Thyroid gland (tissue), 4 donors: ENCODE data around the gene PC. TPM values are rescaled to one million over a fixed set of nuclear protein-coding genes. Genes with fewer than 3 reads are reported as not detected.

Source experiments
- DNase-seq, 2 donors: peaks; one replicate each; pipeline ENCODE4 v3.0.0-alpha.2; 2019
- H3K27ac ChIP-seq, 3 donors: fragments of 200-600 bp; sonication (generic); 1 replicate in 2 of 3; 2 replicates in 1 of 3; pipeline ENCODE4 v1.5.1; 2016 to 2019; ENCODE audit warnings: mild to moderate bottlenecking in 1 of 3, moderate library complexity in 1 of 3
- H3K27me3 ChIP-seq: fragments of 200-600 bp; sonication (generic); one replicate; pipeline ENCODE4 v1.5.1; 2019
- H3K36me3 ChIP-seq, 2 donors: fragments of 200-600 bp; sonication (generic); one replicate each; pipeline ENCODE4 v1.5.1; 2016 to 2019
- H3K4me1 ChIP-seq, 2 donors: fragments of 200-600 bp; sonication (generic); one replicate each; pipeline ENCODE4 v1.5.1; 2017 to 2019
- H3K4me3 ChIP-seq, 3 donors: fragments of 200-600 bp; sonication (generic); replicated peaks in 1 of 3; 1 replicate in 2 of 3; 2 replicates in 1 of 3; pipeline ENCODE4 v1.5.1; 2016; ENCODE audit warnings: mild to moderate bottlenecking in 1 of 3
- H3K9me3 ChIP-seq: fragments of 200-600 bp; sonication (generic); one replicate; pipeline ENCODE4 v1.5.1; 2017
- CTCF ChIP-seq, 6 experiments: fragments of 200-600 bp in 3 of 6; fragments of 450-650 bp in 3 of 6; sonication (generic) in 3 of 6; IDR thresholded peaks; one replicate each; pipeline ENCODE4 v1.5.1; 2016 to 2019; ENCODE audit warnings: antibody characterized with exemption in 6 of 6, mild to moderate bottlenecking in 2 of 6, inconsistent platforms in 1 of 6, moderate library complexity in 1 of 6
- POLR2A ChIP-seq, 2 donors: fragments of 450-650 bp; IDR thresholded peaks; one replicate each; pipeline ENCODE4 v1.6.1; 2017; ENCODE audit warnings: antibody characterized with exemption in 2 of 2, mild to moderate bottlenecking in 2 of 2, moderate library complexity in 1 of 2
- WGBS, 2 donors: methylation state at CpG; one replicate each; pipeline ENCODE4 v1.1.5; 2017; 5-methylcytosine and 5-hydroxymethylcytosine counted together
- intact Hi-C: fragments of 100-400 bp; cut with DNase I; formaldehyde crosslinking; loops from one replicate; pipeline ENCODE4 v1.15.1; 2023
- total RNA-seq, 4 donors: library from RNA; depleted of rRNA; stranded (reverse); fragments of >200 nt; gene quantifications; one replicate each; pipeline ENCODE4 v1.2.3, GENCODE V29; 2016

PC gene
- total RNA-seq, 4 donors from 2014 or later, result 5.4 to 34.3 (median 21.9) TPM

GRCh38 chr11:66883016-66883965 is 74.9 kb downstream of the PC start:
- DNase-seq, result peak; percentile 76 to 81
- H3K36me3 ChIP-seq, result no peaks in the 10 kb centered on the region
- no peak for TF ChIP-seq POLR2A (IDR thresholded peaks at IDR 0.05)
- peak in 5 of 6 experiments; percentile 29 to 73 (median 69) for TF ChIP-seq CTCF (IDR thresholded peaks at IDR 0.05)
- intact Hi-C loops, result no loop called here
- 24 to 32% methylated on average over 29 of the region's 29 CpGs for WGBS, 2 donors
- H3K9me3 ChIP-seq, result no peaks in the 10 kb centered on the region
- H3K27me3 ChIP-seq, result no peaks in the 10 kb centered on the region
- no peak overlapping the region for H3K4me3 ChIP-seq
- H3K4me1 ChIP-seq, result peaks cover 9 to 25% of the 10 kb centered on the region in 2 donors
- H3K27ac ChIP-seq, result peak overlapping the region in 2 of 3 donors; percentile 14 to 75

- no peaks in the 10 kb centered on the region for H3K27me3 ChIP-seq
- peak overlapping the region in 2 of 3 donors; percentile 14 to 75 for H3K27ac ChIP-seq
- no peaks in the 10 kb centered on the region for H3K36me3 ChIP-seq
- intact Hi-C loops, result no loop called here
- no peak overlapping the region for H3K4me3 ChIP-seq
- TF ChIP-seq POLR2A (IDR thresholded peaks at IDR 0.05), result no peak
- no peak for TF ChIP-seq CTCF (IDR thresholded peaks at IDR 0.05)
- H3K4me1 ChIP-seq, result peaks cover 9 to 25% of the 10 kb centered on the region in 2 donors
- H3K9me3 ChIP-seq, result no peaks in the 10 kb centered on the region
- WGBS, 2 donors, result 30 to 53% methylated on average over 5 to 14 of the region's 14 CpGs
- DNase-seq, result peak; percentile 73 to 80
These were observed 75.6 kb downstream of the PC start for GRCh38 chr11:66882561-66883015.

GRCh38 chr11:66881927-66882452 is 76.2 kb downstream of the PC start:
- no peak for DNase-seq
- Histone ChIP-seq H3K9me3 (no peaks in the 10 kb centered on the region), H3K27ac (peak overlapping the region in 1 of 3 donors; percentile 75), H3K36me3 (no peaks in the 10 kb centered on the region), H3K27me3 (no peaks in the 10 kb centered on the region), H3K4me3 (no peak overlapping the region), H3K4me1 (peaks cover 7 to 25% of the 10 kb centered on the region in 2 donors)
- intact Hi-C loops, result no loop called here
- WGBS, 2 donors, result 73 to 78% methylated on average over 7 to 8 of the region's 9 CpGs
- no peak for TF ChIP-seq CTCF (IDR thresholded peaks at IDR 0.05)
- no peak for TF ChIP-seq POLR2A (IDR thresholded peaks at IDR 0.05)

GRCh38 chr11:66881451-66881835 is 76.7 kb downstream of the PC start:
- H3K27me3 ChIP-seq, result no peaks in the 10 kb centered on the region
- intact Hi-C loops, result no loop called here
- no peak overlapping the region for H3K4me3 ChIP-seq
- no peak overlapping the region for H3K27ac ChIP-seq
- peaks cover 4 to 25% of the 10 kb centered on the region in 2 donors for H3K4me1 ChIP-seq
- H3K36me3 ChIP-seq, result no peaks in the 10 kb centered on the region
- no peak for DNase-seq
- H3K9me3 ChIP-seq, result no peaks in the 10 kb centered on the region
- WGBS, 2 donors, result 92 to 93% methylated on average over 4 to 9 of the region's 10 CpGs
- TF ChIP-seq POLR2A (IDR thresholded peaks at IDR 0.05), result no peak
- no peak for TF ChIP-seq CTCF (IDR thresholded peaks at IDR 0.05)
